Ovary (tissue), 3 donors: Measurements from ENCODE around the gene CCDC141.

ENCODE experiments used
- EP300 ChIP-seq: sonication (generic); formaldehyde crosslinking; IDR thresholded peaks from one replicate; pipeline ENCODE4 v1.6.1; 2017; ENCODE audit warnings: antibody characterized with exemption
- POLR2A ChIP-seq: fragments of 450-650 bp; IDR thresholded peaks from one replicate; pipeline ENCODE4 v1.6.1; 2017; ENCODE audit warnings: antibody characterized with exemption, mild to moderate bottlenecking, moderate library complexity
- TF ChIP-seq, protein P1 (sequence below), 3 donors: fragments of 450-650 bp in 2 of 3; fragments of 200-600 bp in 1 of 3; IDR thresholded peaks; one replicate each; pipeline versions ENCODE4 v1.5.1 to v1.8.0; 2016 to 2022; ENCODE audit warnings: antibody characterized with exemption in 3 of 3, mild to moderate bottlenecking in 1 of 3
- donor health status: DM: no; HTN: no; CAD: no.

DNA sequence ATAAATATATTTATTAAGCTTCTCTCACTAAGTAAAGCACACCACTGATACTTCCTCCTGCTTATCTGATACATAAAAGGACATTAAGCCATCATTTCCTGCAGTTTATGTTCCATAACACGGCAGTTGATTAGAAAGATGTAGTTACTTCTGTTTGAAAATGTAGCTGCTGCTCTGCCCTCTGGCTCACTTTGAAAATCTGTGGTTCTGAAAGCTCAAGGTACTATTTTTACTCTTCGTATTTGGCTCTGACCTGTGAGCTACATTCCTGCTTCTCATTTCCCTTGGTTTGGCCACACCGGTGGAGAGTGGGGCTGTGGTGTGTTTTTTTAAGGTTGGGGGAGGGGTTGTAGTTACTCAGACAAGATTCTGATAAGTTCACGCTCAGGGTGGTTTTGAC is 229.9 kb downstream of the CCDC141 start:
- TF ChIP-seq POLR2A (no peak), EP300 (no peak)
- TF ChIP-seq, protein P1, sequence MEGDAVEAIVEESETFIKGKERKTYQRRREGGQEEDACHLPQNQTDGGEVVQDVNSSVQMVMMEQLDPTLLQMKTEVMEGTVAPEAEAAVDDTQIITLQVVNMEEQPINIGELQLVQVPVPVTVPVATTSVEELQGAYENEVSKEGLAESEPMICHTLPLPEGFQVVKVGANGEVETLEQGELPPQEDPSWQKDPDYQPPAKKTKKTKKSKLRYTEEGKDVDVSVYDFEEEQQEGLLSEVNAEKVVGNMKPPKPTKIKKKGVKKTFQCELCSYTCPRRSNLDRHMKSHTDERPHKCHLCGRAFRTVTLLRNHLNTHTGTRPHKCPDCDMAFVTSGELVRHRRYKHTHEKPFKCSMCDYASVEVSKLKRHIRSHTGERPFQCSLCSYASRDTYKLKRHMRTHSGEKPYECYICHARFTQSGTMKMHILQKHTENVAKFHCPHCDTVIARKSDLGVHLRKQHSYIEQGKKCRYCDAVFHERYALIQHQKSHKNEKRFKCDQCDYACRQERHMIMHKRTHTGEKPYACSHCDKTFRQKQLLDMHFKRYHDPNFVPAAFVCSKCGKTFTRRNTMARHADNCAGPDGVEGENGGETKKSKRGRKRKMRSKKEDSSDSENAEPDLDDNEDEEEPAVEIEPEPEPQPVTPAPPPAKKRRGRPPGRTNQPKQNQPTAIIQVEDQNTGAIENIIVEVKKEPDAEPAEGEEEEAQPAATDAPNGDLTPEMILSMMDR (IDR thresholded peaks at IDR 0.05): no peak
